PC-3 (cell line): ENCODE measurements around the gene MUTYH. TPM values are rescaled to one million over a fixed set of nuclear protein-coding genes. Genes with fewer than 3 reads are reported as not detected.

ENCODE experiments used
- ATAC-seq: fragments of 200-7000 bp; cut with Tn5 transposase; 2 replicates; pipeline ENCODE4 v1.9.1; 2020; ENCODE audit warnings: mild to moderate bottlenecking, moderate library complexity
- BruUV-seq: library from RNA; stranded (reverse); fragments of 400-500 nt; replicated peaks from 2 replicates; lab custom pipeline; 2021; lab: Mats Ljungman, UMichigan
- CTCF ChIA-PET: fragments of 300-600 bp; sonication (Branson Sonifier 250); formaldehyde crosslinking; loops from one replicate; lab custom pipeline; 2022; ENCODE audit warnings: antibody characterized with exemption; lab: Charles Lee
- POLR2A ChIA-PET: fragments of 300-600 bp; sonication (Branson Sonifier 250); formaldehyde crosslinking; loops from one replicate; lab custom pipeline; 2022; ENCODE audit warnings: antibody characterized with exemption; ENCODE audit not compliant: unreplicated experiment; lab: Charles Lee
- DNase-seq: peaks from one replicate; pipeline ENCODE4 v3.0.0-alpha.2; 2015
- H2AFZ ChIP-seq: fragments of 300-600 bp; sonication (generic); 2 replicates; pipeline ENCODE4 v1.6.0; 2016; ENCODE audit warnings: antibody characterized with exemption, low read length
- H3F3A ChIP-seq: fragments of 300-600 bp; sonication (generic); one replicate; pipeline ENCODE4 v1.6.0; 2017; ENCODE audit warnings: antibody characterized with exemption, low read length, control low read depth, mild to moderate bottlenecking; ENCODE audit not compliant: unreplicated experiment
- H3K27ac ChIP-seq: fragments of 300-600 bp; sonication (generic); 2 replicates; pipeline ENCODE4 v1.5.1; 2016; ENCODE audit warnings: mild to moderate bottlenecking, low read length
- H3K27me3 ChIP-seq: fragments of 300-600 bp; sonication (generic); 2 replicates; pipeline ENCODE4 v1.6.1; 2016; ENCODE audit warnings: low read length, mixed read lengths
- H3K36me3 ChIP-seq: fragments of 300-600 bp; sonication (generic); 2 replicates; pipeline ENCODE4 v1.6.1; 2016; ENCODE audit warnings: low read depth, mixed run types, low read length, mixed read lengths
- H3K4me1 ChIP-seq: fragments of 300-600 bp; sonication (generic); 2 replicates; pipeline ENCODE4 v1.5.1; 2016; ENCODE audit warnings: low read length; ENCODE audit not compliant: insufficient read depth
- H3K4me2 ChIP-seq: fragments of 300-600 bp; sonication (generic); 2 replicates; pipeline ENCODE4 v1.6.0; 2016; ENCODE audit warnings: low read length
- H3K4me3 ChIP-seq: fragments of 300-600 bp; sonication (generic); 2 replicates; pipeline ENCODE4 v1.5.1; 2016; ENCODE audit warnings: mild to moderate bottlenecking, low read length, mixed read lengths
- H3K79me2 ChIP-seq: fragments of 300-600 bp; sonication (generic); 2 replicates; pipeline ENCODE4 v1.6.1; 2017; ENCODE audit warnings: low read length, mixed read lengths
- H3K9ac ChIP-seq: fragments of 300-600 bp; sonication (generic); 2 replicates; pipeline ENCODE4 v1.6.0; 2016; ENCODE audit warnings: mild to moderate bottlenecking, low read length
- H3K9me2 ChIP-seq: fragments of 300-600 bp; sonication (generic); replicated peaks from 2 replicates; pipeline ENCODE4 v1.6.1; 2016; ENCODE audit warnings: mixed run types, low read length, mixed read lengths
- H3K9me3 ChIP-seq: fragments of 300-600 bp; sonication (generic); 2 replicates; pipeline ENCODE4 v1.6.1; 2016; ENCODE audit warnings: low read length, mixed read lengths
- H4K20me1 ChIP-seq: fragments of 300-600 bp; sonication (generic); 2 replicates; pipeline ENCODE4 v1.6.1; 2016; ENCODE audit warnings: low read length, mixed read lengths
- CTCF ChIP-seq: fragments of 300-600 bp; sonication (generic); conservative IDR thresholded peaks from 2 replicates; pipeline ENCODE4 v1.5.1; 2017; ENCODE audit warnings: antibody characterized with exemption, low read depth, mild to moderate bottlenecking, low read length
- EZH2 ChIP-seq: fragments of 300-600 bp; sonication (generic); IDR thresholded peaks from one replicate; pipeline ENCODE4 v1.6.1; 2017; ENCODE audit warnings: antibody characterized with exemption, mild to moderate bottlenecking, low read length; ENCODE audit not compliant: unreplicated experiment
- EZH2phosphoT487 ChIP-seq: fragments of 300-600 bp; sonication (generic); IDR thresholded peaks from 2 replicates; pipeline ENCODE4 v1.6.1; 2018; ENCODE audit warnings: mild to moderate bottlenecking, antibody characterized with exemption, low read length, borderline replicate concordance
- intact Hi-C: fragments of 100-400 bp; cut with micrococcal nuclease; formaldehyde crosslinking; loops from 2 replicates; pipeline ENCODE4 v1.9.0; 2023
- total RNA-seq: library from RNA; depleted of rRNA; stranded (reverse); fragments of >200 nt; gene quantifications from 2 replicates; pipeline ENCODE4 v1.2.3, GENCODE V29; 2014

Gene MUTYH
- total RNA-seq, 1 experiment from 2014 or later, result 22.8 TPM

GRCh38 chr1:45348020-45348419 lies 7.8 kb upstream of the MUTYH start:
- ChIA-PET POLR2A (interaction anchor here (0.6 kb wide), 2 partner anchors 45 to 1002 kb away, joined by 3 to 12 read pairs; no protein-coding TSS in a partner anchor), CTCF (no interaction called here)
- H3K4me3 ChIP-seq, result no peak overlapping the region
- no peak for TF ChIP-seq EZH2
- TF ChIP-seq EZH2phosphoT487, result no peak
- no peak for TF ChIP-seq CTCF
- H3K36me3 ChIP-seq, result peaks cover 20% of the 10 kb centered on the region
- no peak overlapping the region for H3K9ac ChIP-seq
- no peaks in the 10 kb centered on the region for H3F3A ChIP-seq
- H4K20me1 ChIP-seq, result 0 out of 2 replicates have a peak, but pooled peaks cover 3% of the 10 kb centered on the region
- H3K27ac ChIP-seq, result no peak overlapping the region
- peak; percentile 48 for DNase-seq
- intact Hi-C loops, result no loop called here
- H3K9me3 ChIP-seq, result no peaks in the 10 kb centered on the region
- H3K27me3 ChIP-seq, result no peaks in the 10 kb centered on the region
- peaks cover 13% of the 10 kb centered on the region for H3K4me1 ChIP-seq
- no peaks in the 10 kb centered on the region for H3K9me2 ChIP-seq
- H3K79me2 ChIP-seq, result 0 out of 2 replicates have a peak, but pooled peaks cover 3% of the 10 kb centered on the region
- peak; percentile 68 for ATAC-seq
- H2AFZ ChIP-seq, result no peak overlapping the region
- H3K4me2 ChIP-seq, result no peak overlapping the region
- BruUV-seq, result no TSS peak

- Histone ChIP-seq H3K4me1 (peaks cover 19% of the 10 kb centered on the region), H3K9ac (no peak overlapping the region), H3K79me2 (peaks cover 18% of the 10 kb centered on the region), H3K4me2 (no peak overlapping the region), H3K27ac (no peak overlapping the region), H3K9me3 (no peaks in the 10 kb centered on the region), H3K9me2 (no peaks in the 10 kb centered on the region), H4K20me1 (0 out of 2 replicates have a peak, but pooled peaks cover 3% of the 10 kb centered on the region), H3F3A (no peaks in the 10 kb centered on the region), H3K36me3 (peaks cover 34% of the 10 kb centered on the region), H3K4me3 (no peak overlapping the region), H3K27me3 (no peaks in the 10 kb centered on the region), H2AFZ (no peak overlapping the region)
- ATAC-seq (no peak), DNase-seq (no peak)
- intact Hi-C loops, result no loop called here
- ChIA-PET CTCF (no interaction called here), POLR2A (no interaction called here)
- BruUV-seq, result no TSS peak
- TF ChIP-seq CTCF (no peak), EZH2phosphoT487 (no peak), EZH2 (no peak)
These were observed 6.2 kb upstream of the MUTYH start for GRCh38 chr1:45346473-45346872.

- Histone ChIP-seq H3K9me2 (no peaks in the 10 kb centered on the region), H3K27me3 (no peaks in the 10 kb centered on the region), H3K4me1 (peaks cover 28% of the 10 kb centered on the region), H3K4me3 (no peak overlapping the region), H3K27ac (no peak overlapping the region), H3K9me3 (no peaks in the 10 kb centered on the region), H2AFZ (no peak overlapping the region), H3K4me2 (no peak overlapping the region), H3K9ac (no peak overlapping the region), H3K79me2 (peaks cover 33% of the 10 kb centered on the region), H3F3A (no peaks in the 10 kb centered on the region), H3K36me3 (peaks cover 34% of the 10 kb centered on the region), H4K20me1 (0 out of 2 replicates have a peak, but pooled peaks cover 3% of the 10 kb centered on the region)
- no TSS peak for BruUV-seq
- intact Hi-C loops, result no loop called here
- ChIA-PET POLR2A (interaction anchor here (0.6 kb wide), 1 partner anchor 579 kb away, joined by 6 read pairs; no protein-coding TSS in a partner anchor), CTCF (no interaction called here)
- ATAC-seq (no peak), DNase-seq (no peak)
- TF ChIP-seq EZH2phosphoT487 (no peak), CTCF (no peak), EZH2 (no peak)
These were observed 4.8 kb upstream of the MUTYH start for GRCh38 chr1:45345014-45345413.
